GM21529 (cell line): Measurements from ENCODE around the gene DPH2.
A peak's percentile ranks its signal among the peaks of the same experiment; 100 is the strongest.

ENCODE experiments used
- ATAC-seq: cut with Tn5 transposase; IDR thresholded peaks from one replicate; pipeline ENCODE4 v1.9.1; 2021; ENCODE audit not compliant: unreplicated experiment

DPH2 gene

GRCh38 chr1:43944860-43945259 is 24.9 kb upstream of the DPH2 start:
- ATAC-seq: no peak

GRCh38 chr1:43945674-43946235 is 24.1 kb upstream of the DPH2 start:
- ATAC-seq: no peak

- peak; percentile 92 for ATAC-seq
Measured at GRCh38 chr1:43946236-43947060, 23.4 kb upstream of the DPH2 start, which contains the start of gene IPO13. TSS of gene IPO13 (plus strand) at chr1:43946950. CDS start at chr1:43947601, 651 bp downstream.

- no peak for ATAC-seq
Measured at GRCh38 chr1:43947061-43947873, 22.5 kb upstream of the DPH2 start.

GRCh38 chr1:43947874-43948437 is 21.9 kb upstream of the DPH2 start:
- no peak for ATAC-seq

GRCh38 chr1:43949678-43950077 is 20.1 kb upstream of the DPH2 start:
- ATAC-seq: no peak

GRCh38 chr1:43951021-43951985 is 18.5 kb upstream of the DPH2 start:
- ATAC-seq: no peak

GRCh38 chr1:43952731-43953346 is 17.0 kb upstream of the DPH2 start:
- ATAC-seq: no peak

- no peak for ATAC-seq
Measured at GRCh38 chr1:43953361-43953760, 16.4 kb upstream of the DPH2 start.

GRCh38 chr1:43954036-43954435 is 15.8 kb upstream of the DPH2 start:
- no peak for ATAC-seq

- ATAC-seq: no peak
Measured at GRCh38 chr1:43956234-43956633, 13.6 kb upstream of the DPH2 start.

- no peak for ATAC-seq
Measured at GRCh38 chr1:43957407-43958040, 12.3 kb upstream of the DPH2 start.

- ATAC-seq: no peak
Measured at GRCh38 chr1:43958351-43959255, 11.2 kb upstream of the DPH2 start.

- no peak for ATAC-seq
Measured at GRCh38 chr1:43960798-43961197, 9.0 kb upstream of the DPH2 start.

- no peak for ATAC-seq
Measured at GRCh38 chr1:43961692-43962091, 8.1 kb upstream of the DPH2 start.

- no peak for ATAC-seq
Measured at GRCh38 chr1:43962324-43962723, 7.5 kb upstream of the DPH2 start.

- no peak for ATAC-seq
Measured at GRCh38 chr1:43963006-43963405, 6.8 kb upstream of the DPH2 start.

- ATAC-seq: no peak
Measured at GRCh38 chr1:43963890-43964289, 5.9 kb upstream of the DPH2 start.
